Lung (tissue), 12 donors: ENCODE measurements around the gene CHRNA7. TPM values are rescaled to one million over a fixed set of nuclear protein-coding genes. Genes with fewer than 3 reads are reported as not detected.

ENCODE experiments used
- ATAC-seq: fragments of 200-7000 bp; cut with Tn5 transposase; one replicate; pipeline ENCODE4 v1.9.1; 2020; ENCODE audit warnings: moderate number of reproducible peaks; ENCODE audit not compliant: insufficient read depth, low FRiP score
- DNase-seq, 3 donors: peaks; one replicate each; pipeline ENCODE4 v3.0.0-alpha.2; 2013 to 2017
- H3K27ac ChIP-seq, 2 donors: one replicate each; pipeline ENCODE4 v1.5.1; 2013; ENCODE audit warnings: mild to moderate bottlenecking in 2 of 2, moderate library complexity in 2 of 2, control low read depth in 1 of 2, inconsistent platforms in 1 of 2, low read depth in 1 of 2, low read length in 1 of 2
- H3K27me3 ChIP-seq, 3 donors: one replicate each; pipeline ENCODE4 v1.5.1; 2013; ENCODE audit warnings: low read length in 2 of 3; ENCODE audit not compliant: control insufficient read depth in 3 of 3, insufficient read depth in 3 of 3
- H3K36me3 ChIP-seq, 4 donors: one replicate each; pipeline ENCODE4 v1.5.1; 2013; ENCODE audit warnings: low read length in 4 of 4, mild to moderate bottlenecking in 1 of 4, moderate library complexity in 1 of 4; ENCODE audit not compliant: control insufficient read depth in 4 of 4, insufficient read depth in 4 of 4
- H3K4me1 ChIP-seq, 5 donors: one replicate each; pipeline ENCODE4 v1.5.1; 2013; ENCODE audit warnings: low read length in 5 of 5, mild to moderate bottlenecking in 2 of 5, moderate library complexity in 1 of 5; ENCODE audit not compliant: control insufficient read depth in 5 of 5, insufficient read depth in 5 of 5
- H3K4me3 ChIP-seq: one replicate; pipeline ENCODE4 v1.5.1; 2013; ENCODE audit warnings: mild to moderate bottlenecking, control low read depth, moderate library complexity
- H3K9ac ChIP-seq, 2 donors: one replicate each; pipeline ENCODE4 v1.5.1; 2013; ENCODE audit warnings: low read length in 2 of 2, control low read depth in 1 of 2; ENCODE audit not compliant: insufficient read depth in 1 of 2
- H3K9me3 ChIP-seq, 4 donors: one replicate each; pipeline ENCODE4 v1.5.1; 2013; ENCODE audit warnings: low read length in 3 of 4, mild to moderate bottlenecking in 1 of 4, moderate library complexity in 1 of 4; ENCODE audit not compliant: control insufficient read depth in 4 of 4, insufficient read depth in 3 of 4
- CTCF ChIP-seq: IDR thresholded peaks from 2 replicates; pipeline ENCODE4 v1.5.1; 2012; ENCODE audit warnings: mild to moderate bottlenecking; ENCODE audit errors: control extremely low read depth, extremely low read depth
- WGBS, 2 donors: extraction: QIAGEN DNeasy Blood & Tissue Kit; methylation state at CpG; one replicate each; pipeline ENCODE4 v1.1.7; 2013; 5-methylcytosine and 5-hydroxymethylcytosine counted together
- polyA plus RNA-seq, 2 donors: library from polyadenylated mRNA; stranded (reverse); fragments of 200-250 nt; gene quantifications; one replicate each; pipeline ENCODE4 v1.2.1, GENCODE V29; 2013
- total RNA-seq, 2 donors: library from RNA; depleted of rRNA in 1 of 2; stranded (reverse); fragments of >200 nt in 1 of 2; gene quantifications; one replicate each; pipeline ENCODE4 v1.2.1, GENCODE V29; 2014 to 2021
- donor health status: control.
- donor health status: control.
- donor health status: Bipolar disorder and iron deficiency.
- donor health status: healthy.
- donor health status: DM: yes; HTN: yes; CAD: no.

Gene CHRNA7
- total and polyA plus RNA-seq, 4 donors = 0.30 to 2.7 (median 1.4) TPM

- Histone ChIP-seq H3K4me3 (no peak overlapping the region), H3K36me3 (no peaks in the 10 kb centered on the region), H3K27ac (no peak overlapping the region), H3K9me3 (peaks cover 0 to 2% (median 0%) of the 10 kb centered on the region in 4 donors), H3K4me1 (no peaks in the 10 kb centered on the region), H3K27me3 (no peaks in the 10 kb centered on the region), H3K9ac (no peak overlapping the region)
- 47 to 64% methylated on average over 5 of the region's 5 CpGs for WGBS, 2 donors
- ATAC-seq (no peak), DNase-seq (no peak)
- TF ChIP-seq CTCF = no peak
These were observed 23.4 kb downstream of the CHRNA7 start for GRCh38 chr15:32053719-32054118.

- Histone ChIP-seq H3K4me1 (no peaks in the 10 kb centered on the region), H3K9ac (no peak overlapping the region), H3K9me3 (peaks cover 0 to 5% (median 1%) of the 10 kb centered on the region in 4 donors), H3K36me3 (no peaks in the 10 kb centered on the region), H3K4me3 (no peak overlapping the region), H3K27me3 (no peaks in the 10 kb centered on the region), H3K27ac (no peak overlapping the region)
- ATAC-seq (no peak), DNase-seq (no peak)
- 70 to 81% methylated on average over 4 of the region's 4 CpGs for WGBS, 2 donors
- TF ChIP-seq CTCF = no peak
These were observed 27.6 kb downstream of the CHRNA7 start for GRCh38 chr15:32057876-32058425.

- Histone ChIP-seq H3K27ac (no peak overlapping the region), H3K36me3 (no peaks in the 10 kb centered on the region), H3K9ac (no peak overlapping the region), H3K27me3 (no peaks in the 10 kb centered on the region), H3K4me1 (no peaks in the 10 kb centered on the region), H3K4me3 (no peak overlapping the region), H3K9me3 (peaks cover 0 to 10% (median 0%) of the 10 kb centered on the region in 4 donors)
- ATAC-seq (no peak), DNase-seq (no peak)
- no peak for TF ChIP-seq CTCF
- WGBS, 2 donors = 91 to 92% methylated on average over 7 of the region's 7 CpGs
These were observed 30.4 kb downstream of the CHRNA7 start for GRCh38 chr15:32060706-32061105.

GRCh38 chr15:32067115-32067514 lies 36.8 kb downstream of the CHRNA7 start:
- no peak for TF ChIP-seq CTCF

More at GRCh38 chr15:32067115-32067514, 36.8 kb downstream of the CHRNA7 start:
- ATAC-seq (no peak), DNase-seq (no peak)
- H3K4me3 ChIP-seq = no peak overlapping the region
- no peak overlapping the region for H3K27ac ChIP-seq
- H3K36me3 ChIP-seq = no peaks in the 10 kb centered on the region
- peaks cover 0 to 14% (median 4%) of the 10 kb centered on the region in 4 donors for H3K9me3 ChIP-seq
- H3K4me1 ChIP-seq = no peaks in the 10 kb centered on the region
- 84 to 95% methylated on average over 1 of the region's 1 CpG for WGBS, 2 donors
- no peaks in the 10 kb centered on the region for H3K27me3 ChIP-seq
- H3K9ac ChIP-seq = no peak overlapping the region
